Activated gamma-delta T cell treated with anti-CD3 and anti-CD28 coated beads, Interleukin-2, amount 50 U/mL, for 16 hours (primary cell): ENCODE measurements around the gene ECPAS.
"Not testable (repeated sequence)": the region's sequence is repeated elsewhere in the genome, so short reads cannot be mapped to it uniquely, and the experiment has no call there.

Source experiments
- DNase-seq: peaks from one replicate; pipeline ENCODE4 v3.0.0-alpha.2; 2020; ENCODE audit warnings: low read depth

Gene ECPAS, protein sequence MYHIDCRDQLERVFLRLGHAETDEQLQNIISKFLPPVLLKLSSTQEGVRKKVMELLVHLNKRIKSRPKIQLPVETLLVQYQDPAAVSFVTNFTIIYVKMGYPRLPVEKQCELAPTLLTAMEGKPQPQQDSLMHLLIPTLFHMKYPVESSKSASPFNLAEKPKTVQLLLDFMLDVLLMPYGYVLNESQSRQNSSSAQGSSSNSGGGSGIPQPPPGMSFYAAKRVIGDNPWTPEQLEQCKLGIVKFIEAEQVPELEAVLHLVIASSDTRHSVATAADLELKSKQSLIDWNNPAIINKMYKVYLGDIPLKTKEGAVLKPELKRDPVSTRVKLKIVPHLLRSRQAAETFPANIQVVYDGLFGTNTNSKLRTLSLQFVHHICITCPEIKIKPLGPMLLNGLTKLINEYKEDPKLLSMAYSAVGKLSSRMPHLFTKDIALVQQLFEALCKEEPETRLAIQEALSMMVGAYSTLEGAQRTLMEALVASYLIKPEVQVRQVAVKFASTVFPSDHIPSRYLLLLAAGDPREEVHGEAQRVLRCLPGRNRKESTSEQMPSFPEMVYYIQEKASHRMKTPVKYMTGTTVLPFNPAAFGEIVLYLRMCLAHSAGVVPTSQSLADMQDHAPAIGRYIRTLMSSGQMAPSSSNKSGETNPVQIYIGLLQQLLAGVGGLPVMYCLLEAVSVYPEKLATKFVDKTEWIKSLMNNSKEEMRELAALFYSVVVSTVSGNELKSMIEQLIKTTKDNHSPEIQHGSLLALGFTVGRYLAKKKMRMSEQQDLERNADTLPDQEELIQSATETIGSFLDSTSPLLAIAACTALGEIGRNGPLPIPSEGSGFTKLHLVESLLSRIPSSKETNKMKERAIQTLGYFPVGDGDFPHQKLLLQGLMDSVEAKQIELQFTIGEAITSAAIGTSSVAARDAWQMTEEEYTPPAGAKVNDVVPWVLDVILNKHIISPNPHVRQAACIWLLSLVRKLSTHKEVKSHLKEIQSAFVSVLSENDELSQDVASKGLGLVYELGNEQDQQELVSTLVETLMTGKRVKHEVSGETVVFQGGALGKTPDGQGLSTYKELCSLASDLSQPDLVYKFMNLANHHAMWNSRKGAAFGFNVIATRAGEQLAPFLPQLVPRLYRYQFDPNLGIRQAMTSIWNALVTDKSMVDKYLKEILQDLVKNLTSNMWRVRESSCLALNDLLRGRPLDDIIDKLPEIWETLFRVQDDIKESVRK (N-terminal part only)

GRCh38 chr9:111483858-111484571, at the start of gene ECPAS:
Gene ECPAS, minus strand, starts transcription at chr9:111484383. Its CDS starts 11,465 bp downstream, at chr9:111472918.
- DNase-seq: peak; percentile 48

DNA sequence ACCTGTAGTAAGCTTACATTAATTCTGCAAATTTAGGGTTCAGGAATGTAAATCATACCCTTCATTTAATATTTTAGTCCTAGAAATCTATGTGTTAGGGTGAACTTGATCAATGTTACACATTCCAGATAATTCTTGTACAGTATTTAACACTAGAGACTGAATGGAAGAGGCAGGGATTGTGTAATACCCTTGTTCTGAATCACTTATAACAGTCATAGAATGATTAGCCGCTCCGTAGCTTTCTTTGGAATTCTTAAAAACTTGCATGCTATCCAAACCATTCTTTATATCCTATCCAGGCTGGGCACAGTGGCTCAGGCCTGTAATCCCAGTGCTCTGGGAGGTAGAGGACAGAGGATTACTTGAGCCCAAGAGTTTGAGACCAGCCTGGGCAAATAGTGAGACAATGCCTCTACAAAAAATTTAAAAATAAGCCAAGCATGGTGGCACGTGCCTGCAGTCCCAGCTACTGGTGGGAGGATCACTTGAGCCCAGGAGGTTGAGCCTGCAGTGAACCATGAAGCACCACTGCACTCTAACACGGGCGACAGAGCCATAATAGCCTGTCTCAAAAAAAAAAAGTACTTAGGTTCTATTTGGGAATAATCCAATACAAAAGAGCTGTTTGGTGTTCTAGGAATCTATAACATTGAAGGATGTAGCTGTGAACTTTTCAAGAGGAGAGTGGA, 49.1 kb upstream of the ECPAS start:
- DNase-seq: no peak

DNA sequence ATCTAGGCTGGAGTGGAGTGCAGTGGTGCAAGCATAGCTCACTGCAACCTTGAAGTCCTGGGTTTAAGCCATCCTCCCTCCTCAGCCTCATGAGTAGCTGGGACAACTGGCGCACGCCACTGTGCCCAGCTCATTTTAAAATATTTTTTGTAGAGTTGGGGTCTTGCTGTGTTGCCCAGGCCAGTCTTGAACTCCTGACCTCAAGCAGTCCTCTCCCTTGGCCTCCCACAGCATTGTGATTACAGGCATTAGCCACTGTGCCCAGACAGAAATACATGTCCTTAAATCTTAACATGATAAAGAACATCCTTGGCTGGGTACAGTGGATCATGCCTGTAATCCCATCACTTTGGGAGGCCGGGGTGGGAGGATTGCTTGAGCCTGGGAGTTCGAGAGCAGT, 47.5 kb upstream of the ECPAS start:
- DNase-seq: no peak

DNA sequence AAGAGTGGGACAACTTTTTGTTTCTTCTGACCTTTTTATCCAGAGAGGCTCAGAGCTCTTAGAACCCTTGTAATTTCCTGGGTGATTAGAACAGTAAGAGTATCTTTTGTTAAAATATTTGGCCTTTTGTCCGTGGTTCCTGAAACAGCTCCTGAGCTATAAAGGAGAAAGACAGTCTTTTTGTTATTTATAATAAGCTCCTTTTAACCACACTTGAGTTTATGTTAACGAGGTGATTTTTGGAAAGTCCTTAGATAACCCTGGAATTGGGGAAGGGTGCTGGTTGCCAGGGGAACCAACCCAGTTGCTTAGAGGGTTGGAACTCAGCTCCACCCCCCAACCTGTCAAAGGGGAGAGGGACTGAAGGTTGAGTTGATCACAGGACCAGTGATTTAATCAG, 45.6 kb upstream of the ECPAS start:
- no peak for DNase-seq

- no peak for DNase-seq
These were observed 43.2 kb upstream of the ECPAS start for GRCh38 chr9:111527347-111527746.

DNA sequence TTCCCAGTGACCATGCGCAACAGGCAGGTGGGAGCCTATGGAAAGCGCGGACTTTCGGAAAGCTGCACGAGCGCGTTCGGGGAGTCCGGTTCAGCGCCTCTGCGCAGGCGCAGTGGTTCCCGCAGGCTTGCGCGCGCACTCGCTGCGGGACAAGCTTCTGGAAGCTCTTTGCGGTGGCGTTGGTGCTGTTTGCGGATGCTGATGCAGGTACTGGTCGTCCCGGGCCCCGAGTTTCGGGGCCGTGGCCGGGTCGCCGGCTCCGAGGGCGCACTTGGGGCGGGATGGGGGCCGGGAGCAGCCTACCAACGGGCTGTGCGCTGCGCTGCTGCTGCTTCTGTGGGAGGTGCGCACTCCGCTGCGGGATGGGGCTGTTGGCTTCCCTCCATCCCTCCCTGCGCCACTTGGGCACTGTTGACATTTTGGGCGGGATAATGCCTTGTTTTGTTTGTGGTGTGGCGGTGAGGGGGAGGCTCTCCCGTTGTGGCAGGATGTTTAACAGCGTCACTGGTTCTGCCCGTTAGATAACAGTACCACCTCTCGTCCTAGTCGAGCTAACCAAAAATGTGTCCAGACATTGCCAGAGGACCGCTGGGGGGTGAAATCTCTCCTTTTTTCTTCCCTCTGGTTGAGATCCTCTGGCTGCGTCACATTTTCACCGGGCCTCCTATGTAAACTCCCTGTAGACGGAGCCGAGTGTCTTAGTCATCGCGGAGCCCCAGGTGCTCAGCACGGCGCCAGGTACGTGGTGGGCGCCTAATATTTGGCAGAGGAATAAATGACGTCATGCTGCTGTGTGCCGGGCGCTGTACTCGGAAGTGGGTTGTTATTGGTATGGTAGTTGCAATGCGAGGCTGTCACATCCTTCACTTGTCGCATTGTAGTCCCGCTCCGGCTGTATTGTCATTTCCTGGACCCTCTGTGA, 41.1 kb upstream of the ECPAS start, which contains the start of gene ZNF483:
Gene ZNF483 (plus strand): TSS at position 124 of the 922 bp plus-strand sequence. CDS start 2,217 bp downstream, outside the sequence.
- peak; percentile 37 for DNase-seq

GRCh38 chr9:111524731-111525055, 40.5 kb upstream of the ECPAS start:
- no peak for DNase-seq

DNA sequence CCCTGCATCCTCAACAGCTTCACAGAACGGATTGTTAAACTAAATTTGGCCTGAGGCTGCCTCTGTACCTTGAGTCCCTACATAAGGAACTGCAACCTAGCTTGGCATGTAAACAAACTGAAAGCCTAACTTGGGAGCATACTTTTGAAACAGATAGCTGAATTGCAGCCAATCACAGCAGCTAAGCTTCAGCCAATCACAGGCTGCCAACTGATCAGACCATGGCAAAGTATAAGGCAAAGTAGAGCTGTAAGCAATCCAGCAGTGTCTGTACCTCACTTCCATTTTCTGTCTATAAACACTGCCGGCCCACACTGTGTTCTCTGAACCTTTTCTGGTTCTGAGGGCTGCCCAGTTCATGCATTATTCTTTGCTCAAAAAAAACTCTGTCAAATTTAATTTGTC, 31.9 kb upstream of the ECPAS start:
- no peak for DNase-seq

DNA sequence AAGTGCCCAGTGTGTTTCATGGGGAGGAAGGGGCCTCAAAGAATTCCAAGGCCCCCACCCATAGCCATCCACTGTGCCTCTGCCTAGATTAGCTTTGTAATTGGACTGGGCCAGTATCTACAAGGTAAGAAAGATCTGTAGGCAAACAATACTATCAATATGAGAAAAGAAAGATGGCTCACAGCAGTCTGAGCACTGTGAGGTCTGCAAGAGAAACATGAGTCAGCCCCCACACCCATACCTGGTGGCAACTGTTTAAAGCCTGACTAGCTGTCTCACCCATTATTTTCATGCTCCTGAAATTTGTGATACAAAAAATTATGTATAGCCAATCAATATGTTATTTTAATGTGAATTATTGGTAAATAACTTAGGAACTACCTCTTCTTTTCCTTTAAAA, 30.8 kb upstream of the ECPAS start:
- DNase-seq: no peak

- DNase-seq: not testable (repeated sequence)
These were observed 27.4 kb upstream of the ECPAS start for GRCh38 chr9:111511581-111511980.

GRCh38 chr9:111502506-111502905, 18.3 kb upstream of the ECPAS start:
- DNase-seq: no peak

DNA sequence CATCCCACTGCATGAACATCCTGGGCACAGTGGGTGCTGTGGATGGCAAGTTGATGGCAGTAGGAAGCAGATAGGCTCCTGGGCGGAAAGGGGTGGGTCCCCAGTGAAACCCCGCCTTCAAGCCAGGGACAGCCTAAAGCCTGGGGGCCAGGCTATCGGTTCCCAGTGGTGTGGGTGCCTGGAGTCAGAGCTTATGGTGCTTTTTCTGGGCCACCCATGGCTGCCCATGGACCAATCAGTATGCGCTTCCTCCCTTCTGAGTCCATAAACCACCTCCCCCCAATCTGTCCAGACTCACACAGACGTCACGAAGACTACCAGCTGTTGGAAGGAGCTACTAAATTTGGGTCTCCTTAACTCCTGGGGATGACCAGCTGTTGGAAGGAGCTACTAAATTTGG, 17.5 kb upstream of the ECPAS start:
- DNase-seq: no peak

DNA sequence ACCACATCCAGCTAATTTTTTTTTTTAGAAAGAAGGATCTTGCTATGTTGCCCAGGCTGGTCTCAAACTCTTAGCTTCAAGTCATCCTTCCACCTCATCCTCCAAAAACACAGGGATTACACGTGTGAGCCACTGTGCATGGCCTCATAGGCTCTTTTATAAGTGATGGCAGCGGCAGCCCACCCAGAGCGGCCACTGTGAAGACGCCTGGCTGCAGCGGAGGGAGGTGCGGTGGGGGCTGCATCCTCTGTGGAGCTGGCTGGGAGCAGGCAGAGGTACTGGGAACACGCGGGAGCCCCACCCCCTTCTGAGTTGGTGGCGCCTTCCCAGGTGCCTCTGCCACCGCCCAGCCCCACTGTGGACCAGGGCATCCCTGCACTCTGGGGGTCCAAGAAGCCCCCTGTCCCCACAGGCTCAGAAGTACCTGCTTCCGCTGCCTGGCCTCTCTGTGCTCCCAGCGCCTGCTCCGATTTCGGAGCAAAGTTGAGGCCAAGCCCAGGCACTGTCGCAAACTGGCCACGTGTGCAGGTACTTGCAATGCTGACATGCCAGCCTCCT, 16.9 kb upstream of the ECPAS start:
- DNase-seq: no peak

DNA sequence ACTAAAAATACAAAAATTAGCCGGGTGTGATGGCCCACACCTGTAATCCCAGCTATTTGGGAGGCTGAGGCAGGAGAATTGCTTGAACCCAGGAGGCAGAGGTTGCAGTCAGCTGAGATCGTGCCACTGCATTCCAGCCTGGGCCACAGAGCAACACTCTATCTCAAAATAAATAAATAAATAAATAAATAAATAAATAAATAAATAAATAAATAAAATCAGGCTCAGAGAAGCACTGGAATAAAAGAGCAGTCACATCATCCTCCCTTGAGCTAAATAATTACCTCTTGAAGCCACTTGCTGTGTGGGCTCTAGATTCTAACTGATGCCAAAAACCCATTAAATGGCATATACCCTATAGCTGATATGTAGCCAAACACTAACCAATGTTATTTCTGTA, 13.0 kb upstream of the ECPAS start:
- DNase-seq: not testable (repeated sequence)

GRCh38 chr9:111484572-111484894, 350 bp upstream of the ECPAS start:
- DNase-seq: no peak

DNA sequence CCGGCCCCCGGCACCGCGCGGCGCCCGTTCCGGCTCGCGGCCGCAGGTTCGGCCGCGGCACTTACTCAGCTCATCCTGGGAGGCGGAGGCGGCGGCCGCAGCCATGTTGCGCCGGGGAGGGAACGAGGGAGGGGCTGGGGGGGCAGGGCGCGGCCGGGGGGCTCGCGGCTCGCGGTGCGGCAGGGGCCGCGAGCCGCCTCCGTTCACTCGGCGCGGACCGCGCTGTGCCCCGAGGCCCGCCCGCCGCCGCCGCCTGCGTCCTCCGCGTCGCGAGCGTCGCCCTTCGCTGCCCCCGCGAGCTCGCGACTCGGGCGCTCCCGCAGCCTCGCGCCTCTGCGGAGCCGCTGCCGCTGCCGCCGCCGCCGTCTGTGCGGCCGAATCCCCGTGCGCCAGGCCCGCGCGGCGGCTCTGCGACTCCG, 735 bp downstream of the ECPAS start:
- DNase-seq: peak; percentile 28

DNA sequence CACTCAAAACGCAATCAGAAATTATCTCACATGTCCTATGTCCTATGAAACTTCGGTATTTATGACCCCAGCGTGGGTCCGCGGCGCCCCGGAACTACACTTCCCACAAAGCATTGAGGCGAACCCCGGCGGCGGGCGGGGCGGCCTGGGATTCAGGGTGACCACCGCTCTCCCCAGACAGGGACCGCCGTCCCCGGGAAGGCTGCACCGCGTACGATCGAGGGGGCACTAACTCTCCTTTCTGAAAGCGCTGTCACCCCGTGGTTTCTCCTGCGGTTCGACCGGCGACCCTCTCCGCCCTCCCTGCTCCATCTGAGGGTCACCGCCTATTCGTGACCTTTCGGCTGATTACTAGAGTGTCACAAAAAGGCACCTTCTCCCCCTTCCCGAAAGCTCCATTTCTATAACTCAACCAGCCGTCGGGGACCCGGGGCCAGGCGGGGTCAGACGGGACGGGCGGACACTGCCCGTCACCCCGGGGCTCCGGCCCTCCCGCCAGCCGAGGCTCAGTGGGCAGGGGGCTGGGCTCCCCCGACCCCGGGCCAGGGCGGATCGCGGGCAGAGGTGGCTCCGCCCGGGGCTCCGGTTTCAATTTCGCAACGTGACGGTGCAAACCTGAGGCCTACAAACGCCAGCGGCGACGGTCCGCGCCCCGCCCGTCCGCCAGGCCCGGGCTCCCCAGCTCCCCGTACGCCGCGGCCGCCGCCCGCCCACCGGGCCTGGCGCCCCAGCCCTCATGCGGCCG, 1.3 kb downstream of the ECPAS start:
- peak; percentile 34 for DNase-seq

DNA sequence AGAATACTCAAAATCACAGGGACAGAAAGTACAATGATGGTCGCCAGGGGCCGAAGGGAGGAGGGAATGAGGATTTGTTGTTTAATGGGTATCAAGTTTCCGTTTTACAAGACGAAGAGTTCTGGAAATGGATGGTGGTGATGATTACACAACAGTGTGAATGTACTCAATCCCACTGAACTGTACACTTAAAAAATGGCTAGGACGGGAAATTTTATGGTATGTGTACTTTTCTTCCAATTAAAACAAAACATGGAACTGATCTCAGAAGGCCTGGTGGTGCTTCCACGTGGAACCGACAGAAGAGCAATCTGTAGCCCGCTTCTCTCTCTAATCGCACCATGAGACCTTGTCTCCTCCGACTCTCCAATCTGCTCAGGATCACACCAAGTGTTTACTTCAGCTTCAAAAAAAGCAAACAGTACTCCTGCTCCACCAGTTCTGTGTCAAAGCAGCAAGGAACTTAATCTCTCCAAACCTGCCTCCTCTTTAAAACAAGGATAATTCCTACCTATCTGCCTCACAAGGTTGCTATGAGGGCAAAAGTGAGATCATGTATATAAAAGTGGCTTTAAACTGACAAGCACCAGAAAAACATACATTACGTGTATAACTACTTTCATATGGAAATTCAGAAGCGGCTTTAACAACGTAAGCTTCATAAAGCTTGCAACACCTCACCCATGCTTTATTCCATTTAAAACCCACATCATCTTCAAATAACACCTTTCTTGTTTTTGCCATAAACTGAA, 2.1 kb downstream of the ECPAS start:
- no peak for DNase-seq
